Breast epithelium (tissue), 3 donors: ENCODE measurements around the gene EFNA3.

Experiments used
- CTCF ChIP-seq, 3 donors: fragments of 450-650 bp; IDR thresholded peaks; one replicate each; pipeline ENCODE4 v1.5.1; 2016 to 2017; ENCODE audit warnings: antibody characterized with exemption in 3 of 3, mild to moderate bottlenecking in 3 of 3, moderate library complexity in 3 of 3
- POLR2A ChIP-seq: fragments of 450-650 bp; IDR thresholded peaks from one replicate; pipeline ENCODE4 v1.6.1; 2016; ENCODE audit warnings: antibody characterized with exemption, mild to moderate bottlenecking, moderate library complexity

DNA sequence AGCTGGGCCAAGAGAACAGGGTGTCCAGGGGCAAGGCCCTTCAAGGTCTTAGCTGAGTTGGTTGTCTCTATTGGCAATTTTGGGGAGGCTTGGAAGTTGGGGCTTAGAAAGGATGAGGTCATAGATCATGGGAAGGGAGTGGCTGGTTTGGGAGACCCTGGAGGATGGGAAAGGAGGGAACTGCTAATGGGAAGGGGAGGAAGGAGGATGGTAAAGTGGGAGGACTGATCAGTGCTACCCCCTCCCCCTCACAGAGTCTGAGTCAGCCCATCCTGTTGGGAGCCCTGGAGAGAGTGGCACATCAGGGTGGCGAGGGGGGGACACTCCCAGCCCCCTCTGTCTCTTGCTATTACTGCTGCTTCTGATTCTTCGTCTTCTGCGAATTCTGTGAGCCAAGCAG lies 10.0 kb upstream of the EFNA3 start:
- no peak for TF ChIP-seq CTCF (IDR thresholded peaks at IDR 0.05)
- TF ChIP-seq POLR2A, result no peak
